PC-3 (cell line): Measurements from ENCODE around the gene VCX3B. TPM values are rescaled to one million over a fixed set of nuclear protein-coding genes. Genes with fewer than 3 reads are reported as not detected.

Experiments used
- ATAC-seq: fragments of 200-7000 bp; cut with Tn5 transposase; 2 replicates; pipeline ENCODE4 v1.9.1; 2020; ENCODE audit warnings: mild to moderate bottlenecking, moderate library complexity
- BruUV-seq: library from RNA; stranded (reverse); fragments of 400-500 nt; replicated peaks from 2 replicates; lab custom pipeline; 2021; lab: Mats Ljungman, UMichigan
- CTCF ChIA-PET: fragments of 300-600 bp; sonication (Branson Sonifier 250); formaldehyde crosslinking; loops from one replicate; lab custom pipeline; 2022; ENCODE audit warnings: antibody characterized with exemption; lab: Charles Lee
- POLR2A ChIA-PET: fragments of 300-600 bp; sonication (Branson Sonifier 250); formaldehyde crosslinking; loops from one replicate; lab custom pipeline; 2022; ENCODE audit warnings: antibody characterized with exemption; ENCODE audit not compliant: unreplicated experiment; lab: Charles Lee
- DNase-seq: peaks from one replicate; pipeline ENCODE4 v3.0.0-alpha.2; 2015
- H2AFZ ChIP-seq: fragments of 300-600 bp; sonication (generic); 2 replicates; pipeline ENCODE4 v1.6.0; 2016; ENCODE audit warnings: antibody characterized with exemption, low read length
- H3F3A ChIP-seq: fragments of 300-600 bp; sonication (generic); one replicate; pipeline ENCODE4 v1.6.0; 2017; ENCODE audit warnings: antibody characterized with exemption, low read length, control low read depth, mild to moderate bottlenecking; ENCODE audit not compliant: unreplicated experiment
- H3K27ac ChIP-seq: fragments of 300-600 bp; sonication (generic); 2 replicates; pipeline ENCODE4 v1.5.1; 2016; ENCODE audit warnings: mild to moderate bottlenecking, low read length
- H3K27me3 ChIP-seq: fragments of 300-600 bp; sonication (generic); 2 replicates; pipeline ENCODE4 v1.6.1; 2016; ENCODE audit warnings: low read length, mixed read lengths
- H3K36me3 ChIP-seq: fragments of 300-600 bp; sonication (generic); 2 replicates; pipeline ENCODE4 v1.6.1; 2016; ENCODE audit warnings: low read depth, mixed run types, low read length, mixed read lengths
- H3K4me1 ChIP-seq: fragments of 300-600 bp; sonication (generic); 2 replicates; pipeline ENCODE4 v1.5.1; 2016; ENCODE audit warnings: low read length; ENCODE audit not compliant: insufficient read depth
- H3K4me2 ChIP-seq: fragments of 300-600 bp; sonication (generic); 2 replicates; pipeline ENCODE4 v1.6.0; 2016; ENCODE audit warnings: low read length
- H3K4me3 ChIP-seq: fragments of 300-600 bp; sonication (generic); 2 replicates; pipeline ENCODE4 v1.5.1; 2016; ENCODE audit warnings: mild to moderate bottlenecking, low read length, mixed read lengths
- H3K79me2 ChIP-seq: fragments of 300-600 bp; sonication (generic); 2 replicates; pipeline ENCODE4 v1.6.1; 2017; ENCODE audit warnings: low read length, mixed read lengths
- H3K9ac ChIP-seq: fragments of 300-600 bp; sonication (generic); 2 replicates; pipeline ENCODE4 v1.6.0; 2016; ENCODE audit warnings: mild to moderate bottlenecking, low read length
- H3K9me2 ChIP-seq: fragments of 300-600 bp; sonication (generic); replicated peaks from 2 replicates; pipeline ENCODE4 v1.6.1; 2016; ENCODE audit warnings: mixed run types, low read length, mixed read lengths
- H3K9me3 ChIP-seq: fragments of 300-600 bp; sonication (generic); 2 replicates; pipeline ENCODE4 v1.6.1; 2016; ENCODE audit warnings: low read length, mixed read lengths
- H4K20me1 ChIP-seq: fragments of 300-600 bp; sonication (generic); 2 replicates; pipeline ENCODE4 v1.6.1; 2016; ENCODE audit warnings: low read length, mixed read lengths
- CTCF ChIP-seq: fragments of 300-600 bp; sonication (generic); conservative IDR thresholded peaks from 2 replicates; pipeline ENCODE4 v1.5.1; 2017; ENCODE audit warnings: antibody characterized with exemption, low read depth, mild to moderate bottlenecking, low read length
- EZH2 ChIP-seq: fragments of 300-600 bp; sonication (generic); IDR thresholded peaks from one replicate; pipeline ENCODE4 v1.6.1; 2017; ENCODE audit warnings: antibody characterized with exemption, mild to moderate bottlenecking, low read length; ENCODE audit not compliant: unreplicated experiment
- EZH2phosphoT487 ChIP-seq: fragments of 300-600 bp; sonication (generic); IDR thresholded peaks from 2 replicates; pipeline ENCODE4 v1.6.1; 2018; ENCODE audit warnings: mild to moderate bottlenecking, antibody characterized with exemption, low read length, borderline replicate concordance
- intact Hi-C: fragments of 100-400 bp; cut with micrococcal nuclease; formaldehyde crosslinking; loops from 2 replicates; pipeline ENCODE4 v1.9.0; 2023
- total RNA-seq: library from RNA; depleted of rRNA; stranded (reverse); fragments of >200 nt; gene quantifications from 2 replicates; pipeline ENCODE4 v1.2.3, GENCODE V29; 2014

Gene VCX3B
- total RNA-seq, 1 experiment from 2014 or later: 0.26 TPM

DNA sequence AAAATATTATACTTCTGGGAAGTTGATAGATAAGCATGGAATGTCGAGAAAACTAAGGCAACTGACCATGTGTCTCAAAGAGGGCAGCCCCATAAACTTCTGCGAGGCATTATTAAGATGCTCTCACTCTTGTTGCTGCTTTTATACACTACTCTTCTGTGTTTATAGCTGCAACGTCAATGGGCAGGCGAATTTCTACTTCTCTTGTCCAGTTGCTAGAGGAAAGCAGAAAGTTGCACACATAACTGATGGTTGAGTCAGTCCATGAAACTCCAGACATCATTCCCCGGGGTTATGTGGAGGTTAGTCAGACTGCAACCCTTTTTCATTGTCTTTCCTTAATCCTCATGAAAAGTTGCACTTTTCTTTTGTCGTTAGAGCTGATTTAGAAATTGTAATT lies 39.8 kb downstream of the VCX3B start:
- no peaks in the 10 kb centered on the region for H3F3A ChIP-seq
- H3K79me2 ChIP-seq: no peaks in the 10 kb centered on the region
- DNase-seq (peak; percentile 72), ATAC-seq (peak; percentile 88)
- intact Hi-C loops: no loop called here
- H3K27me3 ChIP-seq: no peaks in the 10 kb centered on the region
- H3K4me1 ChIP-seq: peaks cover 14% of the 10 kb centered on the region
- peak overlapping the region; percentile 35; the same call in 1 of the 2 replicates for H3K4me2 ChIP-seq
- CTCF ChIA-PET: no interaction called here
- H3K36me3 ChIP-seq: no peaks in the 10 kb centered on the region
- no peaks in the 10 kb centered on the region for H3K9me3 ChIP-seq
- TF ChIP-seq EZH2 (no peak), CTCF (no peak), EZH2phosphoT487 (no peak)
- no peaks in the 10 kb centered on the region for H4K20me1 ChIP-seq
- H3K9ac ChIP-seq: no peak overlapping the region
- no TSS peak for BruUV-seq
- H2AFZ ChIP-seq: peak overlapping the region; percentile 56; the same call in 1 of the 2 replicates
- no peaks in the 10 kb centered on the region for H3K9me2 ChIP-seq
- H3K27ac ChIP-seq: peak overlapping the region; percentile 25; the same call in 1 of the 2 replicates
- POLR2A ChIA-PET: no interaction called here
- H3K4me3 ChIP-seq: no peak overlapping the region
